ENCODE results near the gene CAMK1D. TPM values are rescaled to one million over a fixed set of nuclear protein-coding genes. Genes with fewer than 3 reads are reported as not detected.

CAMK1D gene
- total RNA-seq, 2 experiments from 2014 or later: 19.0 to 25.6 TPM

- Histone ChIP-seq H3K79me2 (ENCODE audit: insufficient read depth, low read depth, low read length) (no peaks in the 10 kb centered on the region), H3K36me3 (ENCODE audit: insufficient read depth, low read length) (no peaks in the 10 kb centered on the region), H2AFZ (ENCODE audit: low read length) (no peak overlapping the region), H4K20me1 (ENCODE audit: insufficient read depth, low read length) (no peaks in the 10 kb centered on the region), H3K9me2 (ENCODE audit: insufficient read depth, low read length) (no peaks in the 10 kb centered on the region), H3K4me3 (ENCODE audit: low read depth, low read length, poor library complexity, severe bottlenecking) (no peak overlapping the region), H3K4me2 (ENCODE audit: low read length) (no peak overlapping the region), H3K4me1 (ENCODE audit: insufficient read depth, low read length, poor library complexity, severe bottlenecking) (no peaks in the 10 kb centered on the region), H3K9me3 (ENCODE audit: low read length) (no peaks in the 10 kb centered on the region), H3K27ac (ENCODE audit: low read depth, low read length, poor library complexity, severe bottlenecking) (no peak overlapping the region)
- BruUV-seq (replicated peaks): no TSS peak
- TF ChIP-seq EZH2phosphoT487 (IDR thresholded peaks at IDR 0.05; ENCODE audit: borderline replicate concordance, low read depth, low read length): no peak
- TF ChIP-seq, protein P1, sequence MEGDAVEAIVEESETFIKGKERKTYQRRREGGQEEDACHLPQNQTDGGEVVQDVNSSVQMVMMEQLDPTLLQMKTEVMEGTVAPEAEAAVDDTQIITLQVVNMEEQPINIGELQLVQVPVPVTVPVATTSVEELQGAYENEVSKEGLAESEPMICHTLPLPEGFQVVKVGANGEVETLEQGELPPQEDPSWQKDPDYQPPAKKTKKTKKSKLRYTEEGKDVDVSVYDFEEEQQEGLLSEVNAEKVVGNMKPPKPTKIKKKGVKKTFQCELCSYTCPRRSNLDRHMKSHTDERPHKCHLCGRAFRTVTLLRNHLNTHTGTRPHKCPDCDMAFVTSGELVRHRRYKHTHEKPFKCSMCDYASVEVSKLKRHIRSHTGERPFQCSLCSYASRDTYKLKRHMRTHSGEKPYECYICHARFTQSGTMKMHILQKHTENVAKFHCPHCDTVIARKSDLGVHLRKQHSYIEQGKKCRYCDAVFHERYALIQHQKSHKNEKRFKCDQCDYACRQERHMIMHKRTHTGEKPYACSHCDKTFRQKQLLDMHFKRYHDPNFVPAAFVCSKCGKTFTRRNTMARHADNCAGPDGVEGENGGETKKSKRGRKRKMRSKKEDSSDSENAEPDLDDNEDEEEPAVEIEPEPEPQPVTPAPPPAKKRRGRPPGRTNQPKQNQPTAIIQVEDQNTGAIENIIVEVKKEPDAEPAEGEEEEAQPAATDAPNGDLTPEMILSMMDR (conservative IDR thresholded peaks at IDR 0.05; ENCODE audit: low read length): no peak
- DNase-seq (ENCODE audit: low spot score): no peak
- POLR2A ChIA-PET: no interaction called here
- CTCF ChIA-PET (ENCODE audit: unreplicated experiment): interaction anchor here (0.7 kb wide), 1 partner anchor 83 kb away, joined by 4 read pairs; no protein-coding TSS in a partner anchor
- intact Hi-C loops (cut with micrococcal nuclease; ENCODE audit: unreplicated experiment): no loop called here
These were observed 500.2 kb downstream of the CAMK1D start for GRCh38 chr10:12849319-12850181.

- Histone ChIP-seq H3K4me2 (ENCODE audit: low read length) (no peak overlapping the region), H3K27ac (ENCODE audit: low read depth, low read length, poor library complexity, severe bottlenecking) (no peak overlapping the region), H4K20me1 (ENCODE audit: insufficient read depth, low read length) (no peaks in the 10 kb centered on the region), H3K4me1 (ENCODE audit: insufficient read depth, low read length, poor library complexity, severe bottlenecking) (no peaks in the 10 kb centered on the region), H3K36me3 (ENCODE audit: insufficient read depth, low read length) (no peaks in the 10 kb centered on the region), H3K9me3 (ENCODE audit: low read length) (no peaks in the 10 kb centered on the region), H3K9me2 (ENCODE audit: insufficient read depth, low read length) (no peaks in the 10 kb centered on the region), H3K4me3 (ENCODE audit: low read depth, low read length, poor library complexity, severe bottlenecking) (no peak overlapping the region), H3K79me2 (ENCODE audit: insufficient read depth, low read depth, low read length) (no peaks in the 10 kb centered on the region), H2AFZ (ENCODE audit: low read length) (no peak overlapping the region)
- no TSS peak for BruUV-seq (replicated peaks)
- DNase-seq (ENCODE audit: low spot score): no peak
- POLR2A ChIA-PET: no interaction called here
- intact Hi-C loops (cut with micrococcal nuclease; ENCODE audit: unreplicated experiment): no loop called here
- TF ChIP-seq, protein P1 (conservative IDR thresholded peaks at IDR 0.05; ENCODE audit: low read length): no peak
- TF ChIP-seq EZH2phosphoT487 (IDR thresholded peaks at IDR 0.05; ENCODE audit: borderline replicate concordance, low read depth, low read length): no peak
- CTCF ChIA-PET (ENCODE audit: unreplicated experiment): no interaction called here
These were observed 503.3 kb downstream of the CAMK1D start for GRCh38 chr10:12852687-12853086.

- Histone ChIP-seq H3K9me3 (ENCODE audit: low read length) (no peaks in the 10 kb centered on the region), H3K9me2 (ENCODE audit: insufficient read depth, low read length) (no peaks in the 10 kb centered on the region), H3K36me3 (ENCODE audit: insufficient read depth, low read length) (no peaks in the 10 kb centered on the region), H2AFZ (ENCODE audit: low read length) (no peak overlapping the region), H3K27ac (ENCODE audit: low read depth, low read length, poor library complexity, severe bottlenecking) (no peak overlapping the region), H3K79me2 (ENCODE audit: insufficient read depth, low read depth, low read length) (no peaks in the 10 kb centered on the region), H4K20me1 (ENCODE audit: insufficient read depth, low read length) (no peaks in the 10 kb centered on the region), H3K4me3 (ENCODE audit: low read depth, low read length, poor library complexity, severe bottlenecking) (no peak overlapping the region), H3K4me2 (ENCODE audit: low read length) (no peak overlapping the region), H3K4me1 (ENCODE audit: insufficient read depth, low read length, poor library complexity, severe bottlenecking) (no peaks in the 10 kb centered on the region)
- TF ChIP-seq, protein P1 (conservative IDR thresholded peaks at IDR 0.05; ENCODE audit: low read length): no peak
- TF ChIP-seq EZH2phosphoT487 (IDR thresholded peaks at IDR 0.05; ENCODE audit: borderline replicate concordance, low read depth, low read length): no peak
- POLR2A ChIA-PET: no interaction called here
- CTCF ChIA-PET (ENCODE audit: unreplicated experiment): no interaction called here
- intact Hi-C loops (cut with micrococcal nuclease; ENCODE audit: unreplicated experiment): no loop called here
- DNase-seq (ENCODE audit: low spot score): no peak
- BruUV-seq (replicated peaks): no TSS peak
These were observed 505.6 kb downstream of the CAMK1D start for GRCh38 chr10:12854988-12855387.

Measured in OCI-LY7 (cell line).